Putamen (tissue), 1 donor: ENCODE results near the gene COL9A2.
"Not testable (repeated sequence)": the region's sequence is repeated elsewhere in the genome, so short reads cannot be mapped to it uniquely, and the experiment has no call there.

ENCODE experiments used
- DNase-seq: peaks from one replicate; pipeline ENCODE4 v3.0.0-alpha.2; 2016; ENCODE audit warnings: low spot score

The COL9A2 gene

GRCh38 chr1:40316595-40317393 is at the start of gene COL9A2:
Gene COL9A2 (minus strand): TSS chr1:40317286. CDS start chr1:40317197, 89 bp downstream.
- peak; percentile 89 for DNase-seq

- no peak for DNase-seq
Observed at GRCh38 chr1:40363721-40364120, 46.6 kb upstream of the COL9A2 start.

- no peak for DNase-seq
Observed at GRCh38 chr1:40362699-40363098, 45.6 kb upstream of the COL9A2 start.

- no peak for DNase-seq
Observed at GRCh38 chr1:40362199-40362598, 45.1 kb upstream of the COL9A2 start.

GRCh38 chr1:40361637-40362036 is 44.6 kb upstream of the COL9A2 start:
- no peak for DNase-seq

- no peak for DNase-seq
Observed at GRCh38 chr1:40361201-40361600, 44.1 kb upstream of the COL9A2 start.

- no peak for DNase-seq
Observed at GRCh38 chr1:40360631-40361030, 43.5 kb upstream of the COL9A2 start.

- no peak for DNase-seq
Observed at GRCh38 chr1:40357625-40358024, 40.5 kb upstream of the COL9A2 start.

GRCh38 chr1:40353082-40353481 is 36.0 kb upstream of the COL9A2 start:
- DNase-seq = no peak

GRCh38 chr1:40352126-40352525 is 35.0 kb upstream of the COL9A2 start:
- DNase-seq = no peak

GRCh38 chr1:40351124-40351523 is 34.0 kb upstream of the COL9A2 start:
- DNase-seq = no peak

- DNase-seq = no peak
Observed at GRCh38 chr1:40350391-40350790, 33.3 kb upstream of the COL9A2 start.

- DNase-seq = peak; percentile 32
Observed at GRCh38 chr1:40344597-40344996, 27.5 kb upstream of the COL9A2 start.

GRCh38 chr1:40342381-40342717 is 25.3 kb upstream of the COL9A2 start:
- not testable (repeated sequence) for DNase-seq

GRCh38 chr1:40341491-40342380 is 24.6 kb upstream of the COL9A2 start:
- DNase-seq = no peak

- DNase-seq = no peak
Observed at GRCh38 chr1:40339420-40340323, 22.6 kb upstream of the COL9A2 start.

- DNase-seq = peak; percentile 75
Observed at GRCh38 chr1:40338745-40339419, 21.8 kb upstream of the COL9A2 start.

GRCh38 chr1:40337443-40337842 is 20.4 kb upstream of the COL9A2 start:
- no peak for DNase-seq

- DNase-seq = no peak
Observed at GRCh38 chr1:40332695-40333094, 15.6 kb upstream of the COL9A2 start.

- not testable (repeated sequence) for DNase-seq
Observed at GRCh38 chr1:40331403-40331802, 14.3 kb upstream of the COL9A2 start.

- DNase-seq = no peak
Observed at GRCh38 chr1:40318970-40319621, 2.0 kb upstream of the COL9A2 start.
